ENCODE measurements around the gene TIGD7. TPM values are rescaled to one million over a fixed set of nuclear protein-coding genes. Genes with fewer than 3 reads are reported as not detected.
"Not testable (repeated sequence)": the region's sequence is repeated elsewhere in the genome, so short reads cannot be mapped to it uniquely, and the experiment has no call there.

Gene TIGD7
- total and polyA plus RNA-seq, 4 donors: 2.9 to 11.5 (median 3.9) TPM

DNA sequence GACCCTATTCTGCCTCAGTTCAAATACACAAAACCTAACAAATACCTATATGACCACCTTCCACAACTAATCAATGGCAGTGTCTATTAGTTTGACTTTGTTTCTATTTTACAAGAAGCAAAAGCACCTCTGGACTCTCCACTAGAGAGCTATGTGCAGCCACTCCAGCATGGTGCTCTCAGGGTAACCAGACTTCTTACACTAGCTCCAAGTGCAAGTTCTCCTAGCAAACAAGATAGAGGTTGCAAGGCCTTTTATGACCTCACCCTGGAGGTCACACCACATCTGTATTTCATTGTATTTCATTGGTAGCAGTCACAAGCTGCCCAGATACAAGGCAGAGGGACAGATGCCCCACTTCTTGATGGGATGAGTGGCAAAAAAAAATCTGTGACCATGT, 30.3 kb downstream of the TIGD7 start:
- Histone ChIP-seq H3K4me3 (no peak overlapping the region), H3K9me3 (ENCODE audit: control insufficient read depth in 4 of 4, insufficient read depth in 3 of 4, low read length in 3 of 4) (no peaks in the 10 kb centered on the region), H3K27me3 (ENCODE audit: control insufficient read depth in 3 of 3, insufficient read depth in 3 of 3, low read length in 2 of 3) (peaks cover 0 to 3% (median 0%) of the 10 kb centered on the region in 3 donors), H3K27ac (ENCODE audit: low read depth in 1 of 2, low read length in 1 of 2) (no peak overlapping the region), H3K36me3 (ENCODE audit: control insufficient read depth in 4 of 4, insufficient read depth in 4 of 4, low read length in 4 of 4) (no peaks in the 10 kb centered on the region), H3K4me1 (ENCODE audit: control insufficient read depth in 5 of 5, insufficient read depth in 5 of 5, low read length in 5 of 5) (no peaks in the 10 kb centered on the region), H3K9ac (ENCODE audit: insufficient read depth in 1 of 2, low read length in 2 of 2) (no peak overlapping the region)
- TF ChIP-seq, protein P1, sequence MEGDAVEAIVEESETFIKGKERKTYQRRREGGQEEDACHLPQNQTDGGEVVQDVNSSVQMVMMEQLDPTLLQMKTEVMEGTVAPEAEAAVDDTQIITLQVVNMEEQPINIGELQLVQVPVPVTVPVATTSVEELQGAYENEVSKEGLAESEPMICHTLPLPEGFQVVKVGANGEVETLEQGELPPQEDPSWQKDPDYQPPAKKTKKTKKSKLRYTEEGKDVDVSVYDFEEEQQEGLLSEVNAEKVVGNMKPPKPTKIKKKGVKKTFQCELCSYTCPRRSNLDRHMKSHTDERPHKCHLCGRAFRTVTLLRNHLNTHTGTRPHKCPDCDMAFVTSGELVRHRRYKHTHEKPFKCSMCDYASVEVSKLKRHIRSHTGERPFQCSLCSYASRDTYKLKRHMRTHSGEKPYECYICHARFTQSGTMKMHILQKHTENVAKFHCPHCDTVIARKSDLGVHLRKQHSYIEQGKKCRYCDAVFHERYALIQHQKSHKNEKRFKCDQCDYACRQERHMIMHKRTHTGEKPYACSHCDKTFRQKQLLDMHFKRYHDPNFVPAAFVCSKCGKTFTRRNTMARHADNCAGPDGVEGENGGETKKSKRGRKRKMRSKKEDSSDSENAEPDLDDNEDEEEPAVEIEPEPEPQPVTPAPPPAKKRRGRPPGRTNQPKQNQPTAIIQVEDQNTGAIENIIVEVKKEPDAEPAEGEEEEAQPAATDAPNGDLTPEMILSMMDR (IDR thresholded peaks at IDR 0.05; ENCODE audit: control extremely low read depth, extremely low read depth): no peak
- ATAC-seq (ENCODE audit: insufficient read depth, low FRiP score) (no peak), DNase-seq (no peak)

DNA sequence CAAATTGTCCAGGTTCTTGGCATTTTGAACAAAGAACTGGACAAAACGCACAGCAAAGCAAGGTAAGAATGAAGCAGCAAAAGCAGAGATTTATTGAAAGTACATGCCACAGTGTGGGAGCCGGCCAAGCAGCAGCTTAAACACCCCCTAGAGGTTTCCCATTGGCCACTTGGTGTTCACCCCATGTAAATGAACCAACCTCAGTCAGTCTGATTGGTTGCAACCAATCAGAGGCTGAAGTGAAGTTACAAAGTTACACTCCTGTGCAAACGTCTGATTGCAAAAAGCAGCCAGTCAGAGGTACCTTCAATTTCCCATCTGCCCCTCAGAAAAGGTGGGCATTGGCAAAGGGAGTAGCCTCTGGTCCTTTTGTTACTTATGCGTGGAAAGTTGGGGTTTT, 30.7 kb downstream of the TIGD7 start:
- WGBS, 2 donors: 58 to 71% methylated on average over 4 of the region's 4 CpGs

GRCh38 chr16:3271281-3271680, 33.9 kb downstream of the TIGD7 start:
- not testable (repeated sequence) for H3K9me3 ChIP-seq (ENCODE audit: control insufficient read depth in 4 of 4, insufficient read depth in 3 of 4, low read length in 3 of 4); H3K4me1 ChIP-seq (ENCODE audit: control insufficient read depth in 5 of 5, insufficient read depth in 5 of 5, low read length in 5 of 5); H3K36me3 ChIP-seq (ENCODE audit: control insufficient read depth in 4 of 4, insufficient read depth in 4 of 4, low read length in 4 of 4); DNase-seq; H3K27me3 ChIP-seq (ENCODE audit: control insufficient read depth in 3 of 3, insufficient read depth in 3 of 3, low read length in 2 of 3); ATAC-seq (ENCODE audit: insufficient read depth, low FRiP score); H3K4me3 ChIP-seq; H3K27ac ChIP-seq (ENCODE audit: low read depth in 1 of 2, low read length in 1 of 2); H3K9ac ChIP-seq (ENCODE audit: insufficient read depth in 1 of 2, low read length in 2 of 2)
- WGBS, 2 donors: 94% methylated on average over 22 of the region's 22 CpGs

More for the DNA sequence above, 30.7 kb downstream of the TIGD7 start:
- peak in 1 of 3 donors; percentile 10 for DNase-seq
- Histone ChIP-seq H3K9ac (ENCODE audit: insufficient read depth in 1 of 2, low read length in 2 of 2) (no peak overlapping the region), H3K4me3 (no peak overlapping the region), H3K9me3 (ENCODE audit: control insufficient read depth in 4 of 4, insufficient read depth in 3 of 4, low read length in 3 of 4) (no peaks in the 10 kb centered on the region), H3K27ac (ENCODE audit: low read depth in 1 of 2, low read length in 1 of 2) (no peak overlapping the region), H3K4me1 (ENCODE audit: control insufficient read depth in 5 of 5, insufficient read depth in 5 of 5, low read length in 5 of 5) (no peaks in the 10 kb centered on the region), H3K27me3 (ENCODE audit: control insufficient read depth in 3 of 3, insufficient read depth in 3 of 3, low read length in 2 of 3) (peaks cover 0 to 3% (median 0%) of the 10 kb centered on the region in 3 donors), H3K36me3 (ENCODE audit: control insufficient read depth in 4 of 4, insufficient read depth in 4 of 4, low read length in 4 of 4) (no peaks in the 10 kb centered on the region)
- TF ChIP-seq, protein P1 (IDR thresholded peaks at IDR 0.05; ENCODE audit: control extremely low read depth, extremely low read depth): no peak
- no peak for ATAC-seq (ENCODE audit: insufficient read depth, low FRiP score)

GRCh38 chr16:3270718-3271117, 34.5 kb downstream of the TIGD7 start:
- not testable (repeated sequence) for H3K4me3 ChIP-seq; H3K36me3 ChIP-seq (ENCODE audit: control insufficient read depth in 4 of 4, insufficient read depth in 4 of 4, low read length in 4 of 4); ATAC-seq (ENCODE audit: insufficient read depth, low FRiP score); H3K27ac ChIP-seq (ENCODE audit: low read depth in 1 of 2, low read length in 1 of 2); H3K4me1 ChIP-seq (ENCODE audit: control insufficient read depth in 5 of 5, insufficient read depth in 5 of 5, low read length in 5 of 5); DNase-seq; H3K9ac ChIP-seq (ENCODE audit: insufficient read depth in 1 of 2, low read length in 2 of 2); H3K9me3 ChIP-seq (ENCODE audit: control insufficient read depth in 4 of 4, insufficient read depth in 3 of 4, low read length in 3 of 4); H3K27me3 ChIP-seq (ENCODE audit: control insufficient read depth in 3 of 3, insufficient read depth in 3 of 3, low read length in 2 of 3)
- 83 to 86% methylated on average over 5 of the region's 5 CpGs for WGBS, 2 donors

DNA sequence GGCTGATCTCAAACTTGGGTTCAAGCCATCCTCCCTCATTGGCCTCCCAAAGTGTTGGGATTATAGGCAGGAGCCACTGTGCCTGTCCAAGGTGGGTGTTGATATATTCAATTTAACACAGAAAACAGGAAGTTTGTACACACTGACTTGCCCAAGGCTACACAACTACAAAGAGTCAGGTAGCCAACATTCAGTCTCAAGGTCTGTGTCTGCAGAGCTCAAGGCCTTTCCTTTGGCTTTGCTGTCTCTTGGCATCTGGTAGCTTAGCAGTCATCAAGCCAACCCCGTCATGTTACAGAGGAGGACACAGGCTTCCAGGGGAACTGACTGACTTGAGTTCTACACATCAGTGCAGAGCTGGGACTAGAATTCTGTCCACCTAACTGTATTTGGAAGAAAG, 36.9 kb downstream of the TIGD7 start:
- no peak for DNase-seq
- H3K4me3 ChIP-seq: no peak overlapping the region
- no peak overlapping the region for H3K27ac ChIP-seq (ENCODE audit: low read depth in 1 of 2, low read length in 1 of 2)
- no peaks in the 10 kb centered on the region for H3K27me3 ChIP-seq (ENCODE audit: control insufficient read depth in 3 of 3, insufficient read depth in 3 of 3, low read length in 2 of 3)
- peaks cover 0 to 2% (median 0%) of the 10 kb centered on the region in 4 donors for H3K36me3 ChIP-seq (ENCODE audit: control insufficient read depth in 4 of 4, insufficient read depth in 4 of 4, low read length in 4 of 4)
- no peak overlapping the region for H3K9ac ChIP-seq (ENCODE audit: insufficient read depth in 1 of 2, low read length in 2 of 2)
- WGBS, 2 donors: 93 to 96% methylated on average over 1 of the region's 1 CpG
- H3K4me1 ChIP-seq (ENCODE audit: control insufficient read depth in 5 of 5, insufficient read depth in 5 of 5, low read length in 5 of 5): peaks cover 0 to 4% (median 3%) of the 10 kb centered on the region in 5 donors
- no peak for ATAC-seq (ENCODE audit: insufficient read depth, low FRiP score)
- H3K9me3 ChIP-seq (ENCODE audit: control insufficient read depth in 4 of 4, insufficient read depth in 3 of 4, low read length in 3 of 4): peaks cover 0 to 6% (median 0%) of the 10 kb centered on the region in 4 donors
- TF ChIP-seq, protein P1 (IDR thresholded peaks at IDR 0.05; ENCODE audit: control extremely low read depth, extremely low read depth): no peak
